Tibial nerve (tissue), 4 donors: ENCODE measurements around the gene EYA2.

Source experiments
- CTCF ChIP-seq, 5 experiments: fragments of 200-600 bp in 3 of 5; fragments of 450-650 bp in 2 of 5; sonication (generic) in 3 of 5; IDR thresholded peaks; one replicate each; pipeline ENCODE4 v1.5.1; 2016 to 2019; ENCODE audit warnings: antibody characterized with exemption in 5 of 5, mild to moderate bottlenecking in 3 of 5, moderate library complexity in 2 of 5
- EP300 ChIP-seq, 2 donors: sonication (generic); formaldehyde crosslinking; IDR thresholded peaks; one replicate each; pipeline ENCODE4 v1.6.1; 2017; ENCODE audit warnings: antibody characterized with exemption in 2 of 2, mild to moderate bottlenecking in 1 of 2
- POLR2A ChIP-seq, 2 donors: fragments of 450-650 bp; IDR thresholded peaks; one replicate each; pipeline ENCODE4 v1.6.1; 2017; ENCODE audit warnings: antibody characterized with exemption in 2 of 2, mild to moderate bottlenecking in 2 of 2, moderate library complexity in 2 of 2

- TF ChIP-seq CTCF (IDR thresholded peaks at IDR 0.05), result no peak
- no peak for TF ChIP-seq POLR2A (IDR thresholded peaks at IDR 0.05)
- no peak for TF ChIP-seq EP300 (IDR thresholded peaks at IDR 0.05)
Measured at GRCh38 chr20:46962452-46963195, 68.0 kb downstream of the EYA2 start.
